Keratinocyte (primary cell): ENCODE data around the gene SSTR3.

Source experiments
- CTCF ChIP-seq, 3 experiments: IDR thresholded peaks in 1 of 3; conservative IDR thresholded peaks in 1 of 3; optimal IDR thresholded peaks in 1 of 3; 2 replicates in 2 of 3; 3 replicates in 1 of 3; pipeline versions ENCODE3 to v1.5.1; 2011; ENCODE audit warnings: low read length in 3 of 3, mild to moderate bottlenecking in 3 of 3, moderate library complexity in 2 of 3, control low read depth in 1 of 3, inconsistent platforms in 1 of 3; ENCODE audit not compliant: insufficient read depth in 2 of 3; ENCODE audit errors: extremely low read depth in 1 of 3
- EZH2 ChIP-seq: IDR thresholded peaks from one replicate; pipeline ENCODE4 v1.6.1; 2012; ENCODE audit warnings: inconsistent platforms, mild to moderate bottlenecking, low read length, moderate library complexity

GRCh38 chr22:37218399-37218770 is 6.1 kb upstream of the SSTR3 start:
- no peak for TF ChIP-seq CTCF (optimal IDR thresholded peaks at IDR 0.05 in 1 of 3, IDR thresholded peaks at IDR 0.05 in 1 of 3, conservative IDR thresholded peaks at IDR 0.05 in 1 of 3; ENCODE audit: extremely low read depth in 1 of 3, insufficient read depth in 2 of 3, low read length in 3 of 3)
- TF ChIP-seq EZH2 = no peak
